HG03520 (cell line): ENCODE measurements around the gene ZMIZ1.

Experiments
- ATAC-seq: cut with Tn5 transposase; IDR thresholded peaks from one replicate; pipeline ENCODE4 v1.9.1; 2021; ENCODE audit warnings: mild to moderate bottlenecking, moderate library complexity; ENCODE audit not compliant: unreplicated experiment

The ZMIZ1 gene

GRCh38 chr10:79050896-79051555 is 17.7 kb upstream of the ZMIZ1 start:
- no peak for ATAC-seq

- ATAC-seq: no peak
Observed at GRCh38 chr10:79051766-79052165, 17.0 kb upstream of the ZMIZ1 start.

GRCh38 chr10:79052291-79053080 is 16.3 kb upstream of the ZMIZ1 start:
- no peak for ATAC-seq

GRCh38 chr10:79053081-79053434 is 15.7 kb upstream of the ZMIZ1 start:
- no peak for ATAC-seq

GRCh38 chr10:79053481-79054202 is 15.1 kb upstream of the ZMIZ1 start:
- ATAC-seq: no peak

GRCh38 chr10:79054203-79055099 is 14.3 kb upstream of the ZMIZ1 start:
- no peak for ATAC-seq

- no peak for ATAC-seq
Observed at GRCh38 chr10:79055100-79055782, 13.5 kb upstream of the ZMIZ1 start.

- ATAC-seq: no peak
Observed at GRCh38 chr10:79055892-79056291, 12.9 kb upstream of the ZMIZ1 start.

GRCh38 chr10:79056361-79056735 is 12.4 kb upstream of the ZMIZ1 start:
- ATAC-seq: no peak

- ATAC-seq: no peak
Observed at GRCh38 chr10:79056736-79057391, 11.9 kb upstream of the ZMIZ1 start.

- no peak for ATAC-seq
Observed at GRCh38 chr10:79057481-79058275, 11.1 kb upstream of the ZMIZ1 start.

GRCh38 chr10:79058899-79059841 is 9.6 kb upstream of the ZMIZ1 start:
- ATAC-seq: no peak

- ATAC-seq: no peak
Observed at GRCh38 chr10:79059859-79060379, 8.8 kb upstream of the ZMIZ1 start.

GRCh38 chr10:79060641-79061255 is 8.0 kb upstream of the ZMIZ1 start:
- no peak for ATAC-seq

GRCh38 chr10:79061441-79062315 is 7.1 kb upstream of the ZMIZ1 start:
- no peak for ATAC-seq

GRCh38 chr10:79063071-79063491 is 5.7 kb upstream of the ZMIZ1 start:
- no peak for ATAC-seq
